Ammon's horn (tissue), 1 donor: ENCODE measurements around the gene TRAPPC6A.

Source experiments
- DNase-seq: peaks from one replicate; pipeline ENCODE4 v3.0.0-alpha.2; 2016; ENCODE audit warnings: low spot score

TRAPPC6A gene

GRCh38 chr19:45186509-45187334 is 8.7 kb upstream of the TRAPPC6A start:
- no peak for DNase-seq

GRCh38 chr19:45184115-45184514 is 6.1 kb upstream of the TRAPPC6A start:
- DNase-seq = no peak

- DNase-seq = no peak
Observed at GRCh38 chr19:45182758-45183157, 4.7 kb upstream of the TRAPPC6A start.

GRCh38 chr19:45180936-45181335 is 2.9 kb upstream of the TRAPPC6A start:
- no peak for DNase-seq

GRCh38 chr19:45179892-45180370 is 1.9 kb upstream of the TRAPPC6A start:
- DNase-seq = no peak

GRCh38 chr19:45179072-45179891 is 1.2 kb upstream of the TRAPPC6A start:
- DNase-seq = no peak

GRCh38 chr19:45178262-45179071 is 430 bp upstream of the TRAPPC6A start, which contains the start of gene BLOC1S3:
Gene BLOC1S3, plus strand, starts transcription at chr19:45178784. Its CDS starts 513 bp downstream, at chr19:45179297.
- peak; percentile 100 for DNase-seq

- DNase-seq = no peak
Observed at GRCh38 chr19:45175515-45176345, 2.3 kb downstream of the TRAPPC6A start.

- no peak for DNase-seq
Observed at GRCh38 chr19:45173816-45174215, 4.2 kb downstream of the TRAPPC6A start.

GRCh38 chr19:45172611-45173208 is 5.3 kb downstream of the TRAPPC6A start:
- no peak for DNase-seq

GRCh38 chr19:45172173-45172572 is 5.9 kb downstream of the TRAPPC6A start:
- DNase-seq = no peak

GRCh38 chr19:45171211-45171623 is 6.8 kb downstream of the TRAPPC6A start:
- no peak for DNase-seq

GRCh38 chr19:45170146-45171106 is 7.6 kb downstream of the TRAPPC6A start:
- no peak for DNase-seq

GRCh38 chr19:45169602-45170001 is 8.4 kb downstream of the TRAPPC6A start:
- DNase-seq = no peak

- no peak for DNase-seq
Observed at GRCh38 chr19:45168767-45169351, 9.2 kb downstream of the TRAPPC6A start.

GRCh38 chr19:45166723-45167252 is 11.2 kb downstream of the TRAPPC6A start:
- no peak for DNase-seq

- no peak for DNase-seq
Observed at GRCh38 chr19:45164577-45165335, 13.3 kb downstream of the TRAPPC6A start.
